ENCODE measurements around the gene MAP3K7.

- TF ChIP-seq CTCF (IDR thresholded peaks at IDR 0.05) (no peak), EZH2 (IDR thresholded peaks at IDR 0.05) (no peak), EZH2phosphoT487 (IDR thresholded peaks at IDR 0.05) (no peak)
Observed at GRCh38 chr6:90469906-90470305, 117.0 kb downstream of the MAP3K7 start.

Measured in neural progenitor cell (in vitro differentiated cells).